H1 (cell line): ENCODE measurements around the gene BARX1. TPM values are rescaled to one million over a fixed set of nuclear protein-coding genes. Genes with fewer than 3 reads are reported as not detected.

ENCODE experiments used
- ASH2L ChIP-seq: fragments of 200-600, 300-600 bp; sonication (generic); IDR thresholded peaks from one replicate; pipeline ENCODE4 v1.7.1; 2017; ENCODE audit warnings: low read length
- ATF2 ChIP-seq: IDR thresholded peaks from 2 replicates; pipeline ENCODE4 v1.6.1; 2012; ENCODE audit warnings: low read length, inconsistent platforms
- ATF3 ChIP-seq: IDR thresholded peaks from 2 replicates; pipeline ENCODE4 v1.6.1; 2011; ENCODE audit warnings: low read depth, mild to moderate bottlenecking, low read length; ENCODE audit not compliant: insufficient read depth
- CBX8 ChIP-seq: fragments of 300-800, 300-1000 bp; sonication (generic); IDR thresholded peaks from 2 replicates; pipeline ENCODE4 v1.7.1; 2016; ENCODE audit warnings: low read depth, low read length, borderline replicate concordance
- EP300 ChIP-seq, 2 experiments: IDR thresholded peaks; 1 replicate in 1 of 2; 2 replicates in 1 of 2; pipeline ENCODE4 v1.6.1; 2011 to 2012; ENCODE audit warnings: low read depth in 2 of 2, low read length in 2 of 2, mild to moderate bottlenecking in 2 of 2, borderline replicate concordance in 1 of 2, inconsistent platforms in 1 of 2, moderate library complexity in 1 of 2
- FOSL1 ChIP-seq: IDR thresholded peaks from 2 replicates; pipeline ENCODE4 v1.6.1; 2011; ENCODE audit warnings: mild to moderate bottlenecking, low read depth, low read length, moderate library complexity; ENCODE audit not compliant: insufficient read depth
- HDAC6 ChIP-seq: IDR thresholded peaks from one replicate; pipeline ENCODE4 v1.7.1; 2012; ENCODE audit warnings: low read depth, mild to moderate bottlenecking, inconsistent platforms, low read length, moderate library complexity
- KDM4A ChIP-seq: IDR thresholded peaks from one replicate; pipeline ENCODE4 v1.7.1; 2012; ENCODE audit warnings: low read depth, mild to moderate bottlenecking, moderate library complexity, low read length, inconsistent platforms; ENCODE audit not compliant: severe bottlenecking
- MAFK ChIP-seq: IDR thresholded peaks from 2 replicates; pipeline ENCODE4 v1.6.1; 2012; ENCODE audit warnings: low read depth, mild to moderate bottlenecking, improper control_type of control experiment, low read length
- MAX ChIP-seq: IDR thresholded peaks from 2 replicates; pipeline ENCODE4 v1.6.1; 2012; ENCODE audit warnings: inconsistent platforms
- RAD21 ChIP-seq, 2 experiments: IDR thresholded peaks in 1 of 2; conservative IDR thresholded peaks in 1 of 2; 2 replicates each; pipeline ENCODE4 v1.6.1; 2011; ENCODE audit warnings: low read depth in 2 of 2, low read length in 2 of 2, improper control_type of control experiment in 1 of 2, inconsistent platforms in 1 of 2, mild to moderate bottlenecking in 1 of 2, moderate library complexity in 1 of 2
- USF2 ChIP-seq: IDR thresholded peaks from 2 replicates; pipeline ENCODE4 v1.6.1; 2011; ENCODE audit warnings: low read length, improper control_type of control experiment
- polyA plus RNA-seq, 7 experiments: library from polyadenylated mRNA; depleted of rRNA in 3 of 7; stranded (reverse) in 5 of 7; unstranded in 2 of 7; fragments of >200 nt in 5 of 7; fragments of 200-250 nt in 2 of 7; gene quantifications; 1 replicate in 5 of 7; 2 replicates in 1 of 7; 4 replicates in 1 of 7; pipeline versions ENCODE4 v1.2.1 to v1.2.3, GENCODE V29; 2011 to 2013; ENCODE audit warnings: missing spikeins in 2 of 7, mixed read lengths in 2 of 7
- total RNA-seq: library from RNA; stranded (reverse); fragmentation: NEBNext Ultra II Directional; extraction: Animal tissue kit (Norgen Biotek cat#: 25700); gene quantifications from 2 replicates; pipeline ENCODE4 v1.2.1, GENCODE V29; 2021

Gene BARX1
- total and polyA plus RNA-seq, 2 of the 8 experiments (the other 6 are each of a cell fraction or from before 2014, with no cell fraction given): 0.79 to 2.6 TPM

- no peak for TF ChIP-seq RAD21 (IDR thresholded peaks at IDR 0.05 in 1 of 2, conservative IDR thresholded peaks at IDR 0.05 in 1 of 2; ENCODE audit: low read depth in 2 of 2, low read length in 2 of 2)
- no peak for TF ChIP-seq ASH2L
- peak; percentile 80 for TF ChIP-seq KDM4A
- no peak for TF ChIP-seq HDAC6
- no peak for TF ChIP-seq ATF2
- TF ChIP-seq CBX8: peak; percentile 68; the same call in 1 of the 2 replicates
- TF ChIP-seq EP300 (IDR thresholded peaks at IDR 0.05; ENCODE audit: borderline replicate concordance in 1 of 2, low read depth in 2 of 2, low read length in 2 of 2): peak in 1 of 2 experiments; percentile 49; a peak in 1 of 3 replicates
- no peak for TF ChIP-seq USF2
- TF ChIP-seq MAX: peak; percentile 77
- no peak for TF ChIP-seq FOSL1
- TF ChIP-seq ATF3: no peak
- TF ChIP-seq MAFK: no peak
Observed at GRCh38 chr9:93955111-93955980, at the start of gene BARX1 (continued).
